ENCODE data around the gene PHTF1. TPM values are rescaled to one million over a fixed set of nuclear protein-coding genes. Genes with fewer than 3 reads are reported as not detected.

PHTF1 gene
- total and polyA plus RNA-seq, 2 donors (not counting 1 experiment from before 2014, with no cell fraction given), result 3.6 to 18.5 TPM

DNA sequence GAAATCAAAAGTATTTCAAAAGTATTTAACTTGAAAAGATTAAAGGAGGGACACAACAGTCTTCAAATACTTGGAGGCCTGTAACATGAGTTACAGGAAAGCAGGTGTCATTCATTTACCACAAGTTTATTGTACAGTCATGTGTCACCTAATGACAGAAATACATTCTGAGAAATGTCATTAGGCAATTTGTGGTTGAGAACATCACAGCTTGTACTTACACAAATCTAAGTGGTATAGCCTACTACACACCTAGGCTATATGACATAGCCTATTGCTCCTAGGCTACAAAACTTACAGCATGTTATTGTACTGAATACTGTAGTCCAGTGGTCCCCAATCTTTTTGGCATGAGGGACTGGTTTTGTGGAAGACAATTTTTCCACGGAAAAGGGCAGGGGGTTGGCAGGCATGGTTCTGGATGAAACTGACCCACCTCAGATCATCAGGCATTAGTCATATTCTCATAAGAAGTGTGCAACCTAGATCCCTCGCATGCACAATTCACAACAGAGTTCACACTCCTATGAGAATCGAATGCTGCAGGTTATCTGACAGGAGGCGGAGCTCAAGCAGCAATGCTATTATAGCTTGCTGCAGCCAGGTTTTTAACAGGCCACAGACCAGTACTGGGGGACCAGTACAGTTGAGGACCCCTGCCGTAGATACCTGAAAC lies 25.0 kb upstream of the PHTF1 start:
- ATAC-seq (ENCODE audit: low read depth), result no peak
- Histone ChIP-seq H3K27me3 (replicated peaks in 1 of 4; ENCODE audit: control extremely low read depth in 1 of 4, control insufficient read depth in 3 of 4, insufficient read depth in 4 of 4, low read length in 3 of 4) (no peaks in the 10 kb centered on the region), H3K4me1 (ENCODE audit: control insufficient read depth in 2 of 2, insufficient read depth in 2 of 2, low read length in 2 of 2) (peaks cover 30 to 32% of the 10 kb centered on the region in 2 donors), H3K4me3 (ENCODE audit: control extremely low read depth in 1 of 5, extremely low read depth in 1 of 5, insufficient read depth in 1 of 5, low read depth in 2 of 5, low read length in 4 of 5) (peak overlapping the region in 2 of 5 experiments; percentile 16 to 25), H3K79me2 (ENCODE audit: control insufficient read depth, insufficient read depth, low read length) (peaks cover 82% of the 10 kb centered on the region), H3K4me2 (replicated peaks; ENCODE audit: low read depth, low read length, poor library complexity, severe bottlenecking) (peak overlapping the region; percentile 61), H4K20me1 (ENCODE audit: control insufficient read depth, insufficient read depth, low read length, poor library complexity, severe bottlenecking) (peaks cover 24% of the 10 kb centered on the region), H3K27ac (ENCODE audit: low read length in 2 of 2) (peak overlapping the region; percentile 48 to 75), H2AFZ (ENCODE audit: insufficient read depth, low read depth, low read length, poor library complexity, severe bottlenecking) (peak overlapping the region; percentile 57), H3K9ac (ENCODE audit: low read length) (no peak overlapping the region), H3K36me3 (replicated peaks in 1 of 2; ENCODE audit: control extremely low read depth in 1 of 2, control insufficient read depth in 1 of 2, extremely low read depth in 1 of 2, insufficient read depth in 2 of 2, low read length in 1 of 2) (peaks cover 0 to 4% of the 10 kb centered on the region in 2 experiments), H3K9me3 (ENCODE audit: control extremely low read depth in 1 of 3, control insufficient read depth in 2 of 3, insufficient read depth in 1 of 3, low read length in 2 of 3) (no peaks in the 10 kb centered on the region)
- peaks cover 22% of the 10 kb centered on the region for H3K4me1 Mint-ChIP-seq
- no peaks in the 10 kb centered on the region for H3K9me3 Mint-ChIP-seq (ENCODE audit: insufficient read depth)
- ChIA-PET CTCF (no interaction called here), POLR2A (no interaction called here)
- intact Hi-C loops (cut with micrococcal nuclease), result no loop called here
- peak overlapping the region; percentile 65 for H3K27ac Mint-ChIP-seq
- H3K27me3 Mint-ChIP-seq, result no peaks in the 10 kb centered on the region
- no peak for TF ChIP-seq CTCF (IDR thresholded peaks at IDR 0.05)
- no peak for TF ChIP-seq EZH2 (IDR thresholded peaks at IDR 0.05; ENCODE audit: borderline replicate concordance, insufficient read depth, low read depth, low read length, poor library complexity, severe bottlenecking)
- peak overlapping the region; percentile 13 for H3K4me3 Mint-ChIP-seq
- no peak for DNase-seq
- 71% methylated on average over 1 of the region's 5 CpGs for WGBS (ENCODE audit: insufficient coverage)
